OCI-LY3 (cell line): ENCODE data around the gene TRUB2.

Experiments used
- H2AFZ ChIP-seq: fragments of 200-600, 300-600 bp; shearing (Covaris generic); 2 replicates; pipeline ENCODE4 v1.6.0; 2014; ENCODE audit warnings: antibody characterized with exemption, low read depth, low read length
- H3K27ac ChIP-seq: fragments of 200-600, 300-600 bp; sonication (generic); 2 replicates; pipeline ENCODE4 v1.5.1; 2014; ENCODE audit warnings: mild to moderate bottlenecking, low read length, moderate library complexity, mixed read lengths
- H3K27me3 ChIP-seq: fragments of 200-600, 300-600 bp; sonication (generic); 2 replicates; pipeline ENCODE4 v1.6.1; 2014; ENCODE audit warnings: low read depth, low read length, mixed read lengths
- H3K36me3 ChIP-seq: fragments of 200-600, 300-600 bp; sonication (generic); replicated peaks from 2 replicates; pipeline ENCODE3; 2014; ENCODE audit warnings: low read depth, low read length, mixed read lengths
- H3K4me1 ChIP-seq: fragments of 300-600, 200-600 bp; sonication (generic); 2 replicates; pipeline ENCODE4 v1.6.1; 2014; ENCODE audit warnings: low read length, mixed read lengths
- H3K4me2 ChIP-seq: fragments of 200-600, 300-600 bp; sonication (generic); 2 replicates; pipeline ENCODE4 v1.6.1; 2014; ENCODE audit warnings: low read length, mixed read lengths
- H3K4me3 ChIP-seq: fragments of 300-600, 200-600 bp; sonication (generic); 2 replicates; pipeline ENCODE4 v1.5.1; 2014; ENCODE audit warnings: antibody characterized with exemption, mild to moderate bottlenecking, low read length, moderate library complexity
- H3K79me2 ChIP-seq: fragments of 300-600, 200-600 bp; shearing (Covaris generic); 2 replicates; pipeline ENCODE4 v1.6.1; 2014; ENCODE audit warnings: mild to moderate bottlenecking, low read length, mixed read lengths
- H3K9ac ChIP-seq: fragments of 300-600, 200-600 bp; shearing (Covaris generic); 2 replicates; pipeline ENCODE4 v1.6.0; 2014; ENCODE audit warnings: mild to moderate bottlenecking, low read length, moderate library complexity
- H3K9me3 ChIP-seq: fragments of 200-600, 300-600 bp; shearing (Covaris generic); 2 replicates; pipeline ENCODE4 v1.6.1; 2014; ENCODE audit warnings: low read length, mixed read lengths; ENCODE audit not compliant: insufficient read depth
- H4K20me1 ChIP-seq: fragments of 200-600, 300-600 bp; sonication (generic); 2 replicates; pipeline ENCODE4 v1.6.1; 2016; ENCODE audit warnings: low read length, mixed read lengths; ENCODE audit not compliant: insufficient read depth
- CTCF ChIP-seq: fragments of 200-600, 300-600 bp; sonication (generic); IDR thresholded peaks from 2 replicates; pipeline ENCODE4 v1.5.1; 2014; ENCODE audit warnings: antibody characterized with exemption, low read length, low read depth
- EZH2phosphoT487 ChIP-seq: fragments of 200-600 bp; shearing (Covaris generic); IDR thresholded peaks from 2 replicates; pipeline ENCODE4 v1.6.1; 2018; ENCODE audit warnings: antibody characterized with exemption, mixed run types, low read depth

Gene TRUB2

GRCh38 chr9:128358861-128359260 lies 36.6 kb upstream of the TRUB2 start:
- peaks cover 9% of the 10 kb centered on the region for H3K36me3 ChIP-seq
- no peaks in the 10 kb centered on the region for H3K9me3 ChIP-seq
- no peak overlapping the region for H3K4me2 ChIP-seq
- no peak overlapping the region for H3K4me3 ChIP-seq
- no peak overlapping the region for H3K27ac ChIP-seq
- no peaks in the 10 kb centered on the region; the same call in 1 of the 2 replicates for H3K4me1 ChIP-seq
- H3K79me2 ChIP-seq, result no peaks in the 10 kb centered on the region
- no peak overlapping the region for H2AFZ ChIP-seq
- H4K20me1 ChIP-seq, result no peaks in the 10 kb centered on the region
- H3K27me3 ChIP-seq, result no peaks in the 10 kb centered on the region
- TF ChIP-seq EZH2phosphoT487 (no peak), CTCF (no peak)
- H3K9ac ChIP-seq, result no peak overlapping the region

- Histone ChIP-seq H3K9ac (no peak overlapping the region), H3K79me2 (no peaks in the 10 kb centered on the region), H4K20me1 (no peaks in the 10 kb centered on the region), H3K9me3 (no peaks in the 10 kb centered on the region), H2AFZ (no peak overlapping the region), H3K27ac (no peak overlapping the region), H3K27me3 (no peaks in the 10 kb centered on the region), H3K4me2 (no peak overlapping the region), H3K4me3 (no peak overlapping the region), H3K36me3 (peaks cover 12% of the 10 kb centered on the region), H3K4me1 (no peaks in the 10 kb centered on the region; the same call in 1 of the 2 replicates)
- TF ChIP-seq EZH2phosphoT487 (no peak), CTCF (no peak)
These were observed 35.8 kb upstream of the TRUB2 start for GRCh38 chr9:128358090-128358489.

GRCh38 chr9:128355451-128355850 lies 33.2 kb upstream of the TRUB2 start:
- Histone ChIP-seq H3K4me3 (no peak overlapping the region), H3K36me3 (peaks cover 13% of the 10 kb centered on the region), H2AFZ (no peak overlapping the region), H3K9ac (no peak overlapping the region), H4K20me1 (no peaks in the 10 kb centered on the region), H3K4me2 (no peak overlapping the region), H3K27me3 (no peaks in the 10 kb centered on the region), H3K79me2 (no peaks in the 10 kb centered on the region), H3K4me1 (no peaks in the 10 kb centered on the region), H3K27ac (no peak overlapping the region), H3K9me3 (no peaks in the 10 kb centered on the region)
- TF ChIP-seq EZH2phosphoT487 (no peak), CTCF (no peak)

GRCh38 chr9:128349772-128350171 lies 27.5 kb upstream of the TRUB2 start:
- Histone ChIP-seq H3K79me2 (no peaks in the 10 kb centered on the region), H4K20me1 (no peaks in the 10 kb centered on the region), H3K36me3 (peaks cover 23% of the 10 kb centered on the region), H3K9me3 (no peaks in the 10 kb centered on the region), H3K4me2 (no peak overlapping the region), H3K4me3 (no peak overlapping the region), H2AFZ (no peak overlapping the region), H3K27ac (no peak overlapping the region), H3K27me3 (no peaks in the 10 kb centered on the region), H3K9ac (no peak overlapping the region), H3K4me1 (no peaks in the 10 kb centered on the region)
- TF ChIP-seq CTCF (no peak), EZH2phosphoT487 (no peak)
